Parathyroid adenoma (tissue), 2 donors: ENCODE data around the gene SIPA1L3.

Experiments
- H2AFZ ChIP-seq: fragments of 300-600 bp; sonication (generic); one replicate; pipeline ENCODE4 v1.7.0; 2017; ENCODE audit warnings: antibody characterized with exemption, mild to moderate bottlenecking
- H3K27ac ChIP-seq: fragments of 300-600 bp; sonication (generic); one replicate; pipeline ENCODE4 v1.7.0; 2017
- H3K27me3 ChIP-seq: fragments of 300-600 bp; sonication (generic); one replicate; pipeline ENCODE4 v1.7.0; 2017; ENCODE audit warnings: low read length; ENCODE audit not compliant: control insufficient read depth, insufficient read depth
- H3K36me3 ChIP-seq: fragments of 300-600 bp; sonication (generic); one replicate; pipeline ENCODE4 v1.7.0; 2017; ENCODE audit warnings: low read length; ENCODE audit not compliant: control insufficient read depth, insufficient read depth
- H3K4me1 ChIP-seq: fragments of 300-600 bp; sonication (generic); one replicate; pipeline ENCODE4 v1.7.0; 2017; ENCODE audit warnings: control low read depth
- H3K4me2 ChIP-seq: fragments of 300-600 bp; sonication (generic); one replicate; pipeline ENCODE4 v1.7.0; 2017; ENCODE audit warnings: low read length
- H3K4me3 ChIP-seq: fragments of 300-600 bp; sonication (generic); one replicate; pipeline ENCODE4 v1.7.0; 2017; ENCODE audit warnings: low read depth, low read length
- H3K79me2 ChIP-seq: fragments of 300-600 bp; sonication (generic); one replicate; pipeline ENCODE4 v1.7.0; 2017; ENCODE audit warnings: control low read depth
- H3K9ac ChIP-seq: fragments of 300-600 bp; sonication (generic); one replicate; pipeline ENCODE4 v1.7.0; 2017; ENCODE audit warnings: mild to moderate bottlenecking
- H3K9me3 ChIP-seq: fragments of 300-600 bp; sonication (generic); one replicate; pipeline ENCODE4 v1.7.0; 2017; ENCODE audit warnings: low read length; ENCODE audit not compliant: control insufficient read depth
- CTCF ChIP-seq: fragments of 300-600 bp; sonication (generic); IDR thresholded peaks from one replicate; pipeline ENCODE4 v1.7.0; 2017; ENCODE audit warnings: antibody characterized with exemption, mild to moderate bottlenecking
- donor health status: primary hyperparathyroidism.

The SIPA1L3 gene

GRCh38 chr19:37988758-37989635, 82.0 kb downstream of the SIPA1L3 start:
- TF ChIP-seq CTCF: no peak

GRCh38 chr19:37989855-37990254, 82.8 kb downstream of the SIPA1L3 start:
- Histone ChIP-seq H3K9ac (no peak overlapping the region), H3K4me3 (no peak overlapping the region), H3K9me3 (no peaks in the 10 kb centered on the region), H3K27me3 (no peaks in the 10 kb centered on the region), H3K4me2 (no peak overlapping the region), H3K27ac (no peak overlapping the region), H3K36me3 (no peaks in the 10 kb centered on the region), H3K4me1 (no peaks in the 10 kb centered on the region), H3K79me2 (peaks cover 23% of the 10 kb centered on the region), H2AFZ (no peak overlapping the region)
- no peak for TF ChIP-seq CTCF

More at GRCh38 chr19:37988758-37989635, 82.0 kb downstream of the SIPA1L3 start:
- no peaks in the 10 kb centered on the region for H3K27me3 ChIP-seq
- H2AFZ ChIP-seq: no peak overlapping the region
- no peak overlapping the region for H3K27ac ChIP-seq
- H3K36me3 ChIP-seq: no peaks in the 10 kb centered on the region
- no peak overlapping the region for H3K9ac ChIP-seq
- H3K79me2 ChIP-seq: peaks cover 20% of the 10 kb centered on the region
- H3K9me3 ChIP-seq: no peaks in the 10 kb centered on the region
- no peaks in the 10 kb centered on the region for H3K4me1 ChIP-seq
- H3K4me2 ChIP-seq: no peak overlapping the region
- no peak overlapping the region for H3K4me3 ChIP-seq

GRCh38 chr19:37990362-37990761, 83.4 kb downstream of the SIPA1L3 start:
- H3K9me3 ChIP-seq: no peaks in the 10 kb centered on the region
- no peak overlapping the region for H2AFZ ChIP-seq
- no peak overlapping the region for H3K9ac ChIP-seq
- no peaks in the 10 kb centered on the region for H3K36me3 ChIP-seq
- peaks cover 25% of the 10 kb centered on the region for H3K79me2 ChIP-seq
- H3K4me3 ChIP-seq: no peak overlapping the region
- no peak for TF ChIP-seq CTCF
- no peaks in the 10 kb centered on the region for H3K4me1 ChIP-seq
- H3K27me3 ChIP-seq: no peaks in the 10 kb centered on the region
- no peak overlapping the region for H3K4me2 ChIP-seq
- H3K27ac ChIP-seq: no peak overlapping the region

- Histone ChIP-seq H2AFZ (no peak overlapping the region), H3K27me3 (no peaks in the 10 kb centered on the region), H3K9me3 (no peaks in the 10 kb centered on the region), H3K27ac (no peak overlapping the region), H3K79me2 (peaks cover 23% of the 10 kb centered on the region), H3K4me1 (no peaks in the 10 kb centered on the region), H3K4me2 (no peak overlapping the region), H3K9ac (no peak overlapping the region), H3K36me3 (no peaks in the 10 kb centered on the region), H3K4me3 (no peak overlapping the region)
- TF ChIP-seq CTCF: no peak
Observed at GRCh38 chr19:37991176-37991835, 84.3 kb downstream of the SIPA1L3 start.
